IPS-NIHi7 (cell line): ENCODE results near the gene PEX16.

Experiments
- DNase-seq: peaks from one replicate; pipeline ENCODE4 v3.0.0; 2012; ENCODE audit warnings: mixed read lengths; ENCODE audit errors: extremely low spot score

Gene PEX16

GRCh38 chr11:45899086-45899447 is 18.6 kb downstream of the PEX16 start:
- no peak for DNase-seq

- DNase-seq, result no peak
Observed at GRCh38 chr11:45897556-45897955, 20.1 kb downstream of the PEX16 start.

- peak; percentile 72 for DNase-seq
Observed at GRCh38 chr11:45896422-45896984, 21.2 kb downstream of the PEX16 start.

GRCh38 chr11:45895553-45896259 is 22.0 kb downstream of the PEX16 start:
- no peak for DNase-seq

- no peak for DNase-seq
Observed at GRCh38 chr11:45894555-45895247, 23.0 kb downstream of the PEX16 start.

- DNase-seq, result no peak
Observed at GRCh38 chr11:45892856-45893255, 24.8 kb downstream of the PEX16 start.

- no peak for DNase-seq
Observed at GRCh38 chr11:45890886-45891550, 26.7 kb downstream of the PEX16 start.

GRCh38 chr11:45889966-45890365 is 27.7 kb downstream of the PEX16 start:
- DNase-seq, result no peak

- no peak for DNase-seq
Observed at GRCh38 chr11:45889555-45889954, 28.1 kb downstream of the PEX16 start.

- no peak for DNase-seq
Observed at GRCh38 chr11:45887587-45887986, 30.1 kb downstream of the PEX16 start.

GRCh38 chr11:45886816-45887520 is 30.7 kb downstream of the PEX16 start:
- DNase-seq, result no peak

- DNase-seq, result peak; percentile 69
Observed at GRCh38 chr11:45885921-45886721, 31.6 kb downstream of the PEX16 start.

GRCh38 chr11:45885274-45885920 is 32.3 kb downstream of the PEX16 start, which contains the start of gene MAPK8IP1:
TSS of gene MAPK8IP1 (plus strand) at chr11:45885651. CDS start at chr11:45885821, 170 bp downstream.
- DNase-seq, result peak; percentile 97

GRCh38 chr11:45884596-45885185 is 33.0 kb downstream of the PEX16 start:
- no peak for DNase-seq

GRCh38 chr11:45881708-45882368 is 35.8 kb downstream of the PEX16 start:
- no peak for DNase-seq

GRCh38 chr11:45880772-45881570 is 36.7 kb downstream of the PEX16 start:
- DNase-seq, result no peak

- DNase-seq, result no peak
Observed at GRCh38 chr11:45879803-45880686, 37.6 kb downstream of the PEX16 start.

- DNase-seq, result no peak
Observed at GRCh38 chr11:45877845-45878244, 39.8 kb downstream of the PEX16 start.
